Common myeloid progenitor, CD34-positive (primary cell): ENCODE measurements around the gene TARDBP.
"Not testable (repeated sequence)": the region's sequence is repeated elsewhere in the genome, so short reads cannot be mapped to it uniquely, and the experiment has no call there.

Experiments used
- CTCF ChIA-PET: fragments of 350-600 bp; sonication (Branson Sonifier 250); formaldehyde crosslinking; loops from one replicate; lab custom pipeline; 2021; ENCODE audit warnings: antibody characterized with exemption; lab: Charles Lee
- POLR2A ChIA-PET: fragments of 350-600 bp; sonication (Branson Sonifier 250); formaldehyde crosslinking; loops from one replicate; lab custom pipeline; 2021; ENCODE audit warnings: antibody characterized with exemption; lab: Charles Lee
- DNase-seq, 3 donors: peaks; one replicate each; pipeline versions ENCODE4 v3.0.0 to v3.0.0-alpha.2; 2013
- H3K27ac ChIP-seq, 2 experiments: 1 replicate in 1 of 2; 2 replicates in 1 of 2; pipeline ENCODE4 v1.7.0; 2013; ENCODE audit warnings: inconsistent platforms in 2 of 2, low read length in 2 of 2, mild to moderate bottlenecking in 2 of 2, low read depth in 1 of 2, moderate library complexity in 1 of 2; ENCODE audit not compliant: severe bottlenecking in 2 of 2, insufficient read depth in 1 of 2, poor library complexity in 1 of 2
- H3K27me3 ChIP-seq, 5 experiments: replicated peaks in 2 of 5; 1 replicate in 3 of 5; 2 replicates in 2 of 5; pipeline versions ENCODE4 v1.6.1 to v1.7.0; 2013; ENCODE audit warnings: low read length in 4 of 5, mild to moderate bottlenecking in 2 of 5, moderate library complexity in 2 of 5, inconsistent platforms in 1 of 5; ENCODE audit not compliant: insufficient read depth in 5 of 5, control insufficient read depth in 4 of 5
- H3K36me3 ChIP-seq, 4 experiments: 1 replicate in 2 of 4; 2 replicates in 2 of 4; pipeline versions ENCODE4 v1.6.1 to v1.7.0; 2013; ENCODE audit warnings: low read length in 3 of 4, control low read depth in 1 of 4, mild to moderate bottlenecking in 1 of 4; ENCODE audit not compliant: control insufficient read depth in 4 of 4, insufficient read depth in 4 of 4
- H3K4me1 ChIP-seq, 4 experiments: 1 replicate in 3 of 4; 2 replicates in 1 of 4; pipeline versions ENCODE4 v1.6.1 to v1.7.1; 2013; ENCODE audit warnings: low read length in 3 of 4, mild to moderate bottlenecking in 3 of 4, control low read depth in 1 of 4, inconsistent platforms in 1 of 4, moderate library complexity in 1 of 4; ENCODE audit not compliant: control insufficient read depth in 4 of 4, insufficient read depth in 4 of 4; ENCODE audit errors: control extremely low read depth in 1 of 4
- H3K4me3 ChIP-seq, 7 experiments: 1 replicate in 4 of 7; 2 replicates in 3 of 7; pipeline versions ENCODE4 v1.5.1 to v1.7.0; 2013; ENCODE audit warnings: mild to moderate bottlenecking in 7 of 7, low read length in 6 of 7, moderate library complexity in 6 of 7, inconsistent platforms in 2 of 7, low read depth in 2 of 7, control low read depth in 1 of 7; ENCODE audit not compliant: insufficient read depth in 4 of 7, control insufficient read depth in 1 of 7; ENCODE audit errors: extremely low read depth in 1 of 7
- H3K9me3 ChIP-seq, 5 experiments: 1 replicate in 4 of 5; 2 replicates in 1 of 5; pipeline versions ENCODE4 v1.6.1 to v1.7.1; 2013; ENCODE audit warnings: low read length in 4 of 5, mild to moderate bottlenecking in 2 of 5, inconsistent platforms in 1 of 5, low read depth in 1 of 5, moderate library complexity in 1 of 5; ENCODE audit not compliant: control insufficient read depth in 4 of 5, insufficient read depth in 2 of 5; ENCODE audit errors: control extremely low read depth in 1 of 5
- WGBS: methylation state at CpG from one replicate; pipeline ENCODE4 v1.1.5; 2013; ENCODE audit not compliant: insufficient coverage; 5-methylcytosine and 5-hydroxymethylcytosine counted together

The TARDBP gene

DNA sequence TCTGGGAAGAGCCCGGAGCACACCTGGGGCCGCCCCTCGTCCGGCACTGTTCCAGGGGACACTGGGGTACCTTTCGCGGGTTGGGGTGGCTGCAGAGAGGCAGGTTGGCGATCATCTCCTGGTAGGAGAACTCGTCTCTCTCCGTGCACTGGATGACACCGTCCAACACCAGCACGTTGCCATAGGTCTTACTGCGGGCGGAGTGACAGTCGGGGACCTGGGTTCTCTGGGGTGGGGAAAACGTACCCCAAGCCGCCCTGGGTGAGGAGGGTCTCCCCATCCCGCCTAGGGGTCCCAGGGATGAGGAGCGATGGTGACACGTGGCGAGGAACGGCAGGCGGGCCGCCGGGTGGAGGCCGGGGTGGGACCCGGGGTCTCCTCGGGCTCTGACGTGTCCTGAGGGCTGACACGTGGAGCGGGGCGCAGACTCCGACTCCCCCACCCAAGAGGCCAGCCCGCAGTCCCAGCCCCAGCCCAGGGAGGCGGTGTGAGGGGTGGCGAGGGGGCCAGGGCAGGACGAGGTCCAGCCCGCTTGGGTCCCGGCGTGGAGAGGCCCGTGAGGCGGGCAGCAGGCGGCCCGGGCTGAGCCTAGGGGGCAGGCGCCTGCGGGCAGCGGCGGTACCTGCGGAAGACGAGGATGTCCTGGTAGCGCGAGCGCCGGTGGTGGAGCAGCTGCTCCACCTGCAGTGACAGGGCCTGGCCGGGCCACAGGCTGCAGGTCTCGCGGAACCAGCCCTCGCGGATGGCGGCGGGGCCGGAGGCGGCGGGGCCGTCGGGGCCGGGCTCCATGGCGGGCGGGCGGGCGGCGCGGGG is 46.9 kb downstream of the TARDBP start:
- Histone ChIP-seq H3K27me3 (no peaks in the 10 kb centered on the region), H3K27ac (peak overlapping the region in 1 of 2 experiments; percentile 68), H3K9me3 (no peaks in the 10 kb centered on the region), H3K36me3 (peaks cover 2 to 43% (median 19%) of the 10 kb centered on the region in 4 experiments), H3K4me3 (peak overlapping the region; percentile 44 to 91 (median 82)), H3K4me1 (peaks cover 6 to 27% (median 19%) of the 10 kb centered on the region in 4 experiments)
- WGBS, result 3% methylated on average over 64 of the region's 72 CpGs
- DNase-seq, result peak in 1 of 3 donors; percentile 14
- POLR2A ChIA-PET, result interaction anchor here (0.6 to 1.0 kb wide), 4 partner anchors 8 to 361 kb away, joined by 3 read pairs; no protein-coding TSS in a partner anchor
- CTCF ChIA-PET, result no interaction called here

GRCh38 chr1:11059968-11060830 is 47.7 kb downstream of the TARDBP start, which contains the start of gene SRM:
Gene SRM (minus strand): TSS chr1:11060018. CDS start chr1:11059943, 75 bp downstream.
- peaks cover 6 to 27% (median 19%) of the 10 kb centered on the region in 4 experiments for H3K4me1 ChIP-seq
- POLR2A ChIA-PET, result interaction anchor here (0.6 to 1.0 kb wide), 5 partner anchors 9 to 360 kb away, joined by 3 read pairs; partner anchors contain the start of gene TARDBP
- H3K27me3 ChIP-seq, result no peaks in the 10 kb centered on the region
- peak; percentile 86 to 93 (median 93) for DNase-seq
- peaks cover 4 to 42% (median 22%) of the 10 kb centered on the region in 4 experiments for H3K36me3 ChIP-seq
- CTCF ChIA-PET, result interaction anchor here (3.5 kb wide), 1 partner anchor 22 kb away, joined by 17 read pairs; no protein-coding TSS in a partner anchor
- peak within 1 kb of the TSS in 1 of 2 experiments; percentile 80 for H3K27ac ChIP-seq
- peaks cover 0 to 3% (median 0%) of the 10 kb centered on the region in 5 experiments for H3K9me3 ChIP-seq
- WGBS, result 0% methylated on average over 62 of the region's 83 CpGs
- H3K4me3 ChIP-seq, result peak within 1 kb of the TSS; percentile 78 to 92 (median 84)

DNA sequence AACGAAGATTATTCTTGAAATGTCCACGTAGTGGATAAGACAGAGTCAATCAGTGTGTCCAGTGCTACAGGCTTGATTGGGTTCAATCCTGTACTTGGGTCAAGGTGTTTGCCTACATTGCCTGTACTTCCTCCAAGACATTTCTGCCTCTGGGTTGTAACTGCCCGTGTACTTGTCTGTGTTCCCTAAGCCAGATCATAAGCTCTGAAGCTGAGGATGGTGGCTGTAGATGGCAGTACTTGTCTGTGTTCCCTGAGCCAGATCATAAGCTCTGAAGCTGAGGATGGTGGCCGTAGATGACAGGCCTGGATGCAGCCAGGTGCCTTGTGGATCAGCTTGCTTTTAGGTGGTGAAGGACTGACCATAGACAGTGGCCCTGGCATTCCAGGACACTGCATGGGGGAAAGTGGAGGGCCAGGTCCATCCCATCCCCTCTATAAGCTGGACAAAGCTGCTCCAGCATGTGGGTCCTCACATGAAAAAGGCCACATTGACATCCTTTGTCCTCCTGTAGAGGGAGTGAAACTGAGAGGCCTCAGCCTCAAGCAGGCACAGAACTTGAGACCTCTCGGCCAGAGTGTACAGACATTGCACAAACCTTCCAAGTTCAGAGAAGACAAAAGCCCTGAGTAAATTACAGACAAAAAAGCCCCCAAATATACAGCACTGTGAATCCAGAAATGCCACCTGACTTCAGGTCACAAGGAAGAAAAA is 49.4 kb downstream of the TARDBP start:
- peaks cover 6 to 27% (median 19%) of the 10 kb centered on the region in 4 experiments for H3K4me1 ChIP-seq
- peak in 1 of 3 donors; percentile 13 for DNase-seq
- no peak overlapping the region for H3K4me3 ChIP-seq
- POLR2A ChIA-PET, result interaction anchor here (0.6 kb wide), 1 partner anchor 10 kb away, joined by 3 read pairs; no protein-coding TSS in a partner anchor
- H3K9me3 ChIP-seq, result peaks cover 0 to 4% (median 0%) of the 10 kb centered on the region in 5 experiments
- CTCF ChIA-PET, result interaction anchor here (0.6 to 3.5 kb wide), 3 partner anchors 24 to 632 kb away, joined by 3 to 17 read pairs (median 3); partner anchors contain the start of gene CENPS
- no peak overlapping the region for H3K27ac ChIP-seq
- WGBS, result 100% methylated on average over 2 of the region's 5 CpGs
- H3K36me3 ChIP-seq, result peaks cover 7 to 46% (median 21%) of the 10 kb centered on the region in 4 experiments
- H3K27me3 ChIP-seq, result no peaks in the 10 kb centered on the region

- H3K4me1 ChIP-seq, result peaks cover 6 to 26% (median 19%) of the 10 kb centered on the region in 4 experiments
- POLR2A ChIA-PET, result no interaction called here
- H3K27ac ChIP-seq, result no peak overlapping the region
- peak in 1 of 3 donors; percentile 39 for DNase-seq
- 31% methylated on average over 2 of the region's 3 CpGs for WGBS
- peaks cover 7 to 44% (median 20%) of the 10 kb centered on the region in 4 experiments for H3K36me3 ChIP-seq
- H3K9me3 ChIP-seq, result peaks cover 0 to 4% (median 0%) of the 10 kb centered on the region in 5 experiments
- no peaks in the 10 kb centered on the region for H3K27me3 ChIP-seq
- CTCF ChIA-PET, result interaction anchor here (3.5 kb wide), 1 partner anchor 25 kb away, joined by 17 read pairs; no protein-coding TSS in a partner anchor
- no peak overlapping the region for H3K4me3 ChIP-seq
These were observed 50.5 kb downstream of the TARDBP start for GRCh38 chr1:11062965-11063401.

GRCh38 chr1:11063937-11064537 is 51.6 kb downstream of the TARDBP start:
- H3K4me1 ChIP-seq, result peaks cover 6 to 20% (median 13%) of the 10 kb centered on the region in 4 experiments
- POLR2A ChIA-PET, H3K27me3 ChIP-seq, H3K27ac ChIP-seq, H3K4me3 ChIP-seq, H3K9me3 ChIP-seq: not testable (repeated sequence)
- WGBS, result 95% methylated on average over 18 of the region's 18 CpGs
- DNase-seq, result peak in 2 of 3 donors; percentile 26 to 28
- H3K36me3 ChIP-seq, result peaks cover 7 to 53% (median 28%) of the 10 kb centered on the region in 4 experiments
- CTCF ChIA-PET, result interaction anchor here (3.5 kb wide), 1 partner anchor 26 kb away, joined by 17 read pairs; no protein-coding TSS in a partner anchor
